HG03175 (cell line): ENCODE data around the gene FERMT2.

ENCODE experiments used
- ATAC-seq: cut with Tn5 transposase; IDR thresholded peaks from one replicate; pipeline ENCODE4 v1.9.1; 2021; ENCODE audit warnings: mild to moderate bottlenecking, moderate library complexity; ENCODE audit not compliant: unreplicated experiment

The FERMT2 gene

GRCh38 chr14:52902971-52903619, 47.8 kb downstream of the FERMT2 start:
- ATAC-seq = no peak

GRCh38 chr14:52901357-52901980, 49.4 kb downstream of the FERMT2 start:
- ATAC-seq = no peak

GRCh38 chr14:52900731-52901130, 50.1 kb downstream of the FERMT2 start:
- no peak for ATAC-seq

GRCh38 chr14:52898496-52898895, 52.4 kb downstream of the FERMT2 start:
- no peak for ATAC-seq

DNA sequence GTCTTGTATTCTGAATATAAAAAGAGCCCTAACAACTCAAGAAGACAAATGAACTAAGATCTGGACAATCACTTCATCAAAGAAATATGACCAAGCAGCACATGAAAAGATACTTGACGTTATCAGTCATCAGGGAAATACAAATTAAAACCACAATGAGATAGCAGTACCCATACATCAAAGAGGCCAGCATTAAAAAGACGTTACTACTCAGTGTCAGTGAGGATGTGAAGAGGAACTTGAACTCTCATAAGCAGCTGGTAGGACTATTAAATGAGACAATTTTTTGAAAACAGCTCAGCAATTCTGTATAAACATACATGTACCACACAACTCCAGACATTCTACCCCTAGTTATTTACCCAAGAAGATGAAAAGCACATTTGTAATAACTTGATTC, 55.9 kb downstream of the FERMT2 start:
- ATAC-seq = no peak

- ATAC-seq = no peak
Measured at GRCh38 chr14:52891800-52892199, 59.0 kb downstream of the FERMT2 start.

- ATAC-seq = no peak
Measured at GRCh38 chr14:52888839-52889838, 61.7 kb downstream of the FERMT2 start.

DNA sequence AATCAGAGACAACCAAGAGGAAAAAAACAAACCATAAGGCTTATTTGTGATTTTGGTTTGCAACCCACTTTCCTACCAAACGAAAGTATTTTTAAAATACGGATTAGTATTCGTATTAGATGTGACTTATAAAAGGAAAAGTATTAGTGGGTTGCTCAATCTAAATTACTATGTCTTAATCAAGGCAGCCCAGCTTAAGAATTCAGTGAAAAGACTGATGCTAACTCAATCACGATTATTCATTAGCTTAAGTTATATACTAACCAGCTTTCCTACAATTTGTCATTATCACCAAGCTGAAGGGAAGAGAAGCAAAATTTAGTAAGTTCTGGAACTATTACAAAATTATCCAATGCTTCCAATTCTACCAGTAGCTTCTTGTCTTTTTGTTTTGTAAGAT, 62.7 kb downstream of the FERMT2 start:
- ATAC-seq = no peak

GRCh38 chr14:52885230-52885629, 65.6 kb downstream of the FERMT2 start:
- ATAC-seq = no peak

DNA sequence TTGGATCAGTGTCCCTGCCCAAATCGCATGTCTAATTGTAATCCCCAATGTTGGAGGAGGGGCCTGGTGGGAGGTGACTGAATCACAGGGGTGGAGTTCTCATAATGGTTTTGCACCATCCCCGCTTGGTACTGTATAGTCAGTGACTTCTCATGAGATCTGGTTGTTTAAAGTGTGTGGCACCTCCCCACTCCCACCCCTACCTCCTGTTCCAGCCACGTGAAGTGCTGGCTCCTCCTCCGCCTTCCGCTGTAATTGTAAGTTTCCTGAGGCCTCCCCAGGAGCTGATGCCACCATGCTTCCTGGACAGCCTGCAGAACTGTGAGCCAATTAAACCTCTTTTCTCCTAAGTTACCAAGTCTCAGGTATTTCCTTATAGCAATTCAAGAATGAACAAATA, 67.2 kb downstream of the FERMT2 start:
- no peak for ATAC-seq

DNA sequence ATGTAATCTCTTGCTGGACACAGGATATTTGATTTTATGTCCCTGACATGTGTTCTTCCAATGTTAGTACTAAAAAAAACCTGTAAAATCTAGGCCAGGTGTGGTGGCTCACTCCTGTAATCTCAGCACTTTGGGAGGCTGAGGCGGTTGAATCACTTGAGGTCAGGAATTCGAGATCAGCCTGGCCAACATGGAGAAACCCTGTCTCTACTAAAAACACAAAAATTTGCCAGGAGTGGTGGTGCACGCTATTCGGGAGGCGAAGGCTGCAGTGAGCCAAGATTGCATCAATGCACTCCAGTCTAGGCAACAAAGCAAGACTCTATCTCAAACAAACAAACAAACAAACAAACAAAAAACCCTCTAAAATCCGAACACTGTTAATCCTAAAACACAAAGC, 68.0 kb downstream of the FERMT2 start:
- ATAC-seq = no peak

- no peak for ATAC-seq
Measured at GRCh38 chr14:52879958-52880357, 70.9 kb downstream of the FERMT2 start.

DNA sequence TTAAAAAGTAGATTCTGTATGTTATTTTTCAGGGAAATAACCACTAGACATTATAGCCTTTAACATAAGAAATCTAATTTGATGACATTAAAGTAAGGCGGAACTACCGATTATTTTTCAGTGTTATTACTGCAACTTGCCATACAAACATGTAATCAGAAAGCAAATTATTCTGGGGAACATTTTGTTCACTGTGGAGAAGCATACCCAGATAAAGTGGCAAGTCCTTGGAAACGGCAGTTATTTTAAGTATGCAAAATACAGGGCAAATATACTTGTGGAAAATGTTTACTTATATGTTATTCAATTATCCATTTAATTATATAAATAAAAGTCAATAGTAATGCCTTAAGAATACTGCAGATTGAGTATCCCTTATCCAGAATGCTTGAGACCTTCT, 71.9 kb downstream of the FERMT2 start:
- ATAC-seq = no peak

- ATAC-seq = no peak
Measured at GRCh38 chr14:52878469-52878868, 72.4 kb downstream of the FERMT2 start.

DNA sequence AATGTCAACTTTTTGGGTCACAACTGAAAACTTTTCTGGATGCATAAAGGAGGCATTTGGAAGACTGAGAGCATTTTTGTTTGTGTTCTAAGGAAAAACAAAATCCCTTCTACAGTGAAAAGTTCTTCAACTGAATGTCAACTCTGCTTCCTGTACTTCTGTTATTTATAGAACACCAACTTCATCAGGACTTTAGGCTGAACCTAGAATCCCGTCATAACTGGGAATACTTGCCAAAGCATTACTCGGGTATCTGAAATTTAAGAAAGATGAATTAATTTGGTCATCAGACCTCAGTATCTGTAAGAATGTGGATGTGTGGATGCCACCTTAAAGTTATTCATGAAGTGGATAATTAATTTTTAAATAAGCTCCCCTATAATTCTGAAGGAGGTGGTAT, 73.2 kb downstream of the FERMT2 start:
- no peak for ATAC-seq

DNA sequence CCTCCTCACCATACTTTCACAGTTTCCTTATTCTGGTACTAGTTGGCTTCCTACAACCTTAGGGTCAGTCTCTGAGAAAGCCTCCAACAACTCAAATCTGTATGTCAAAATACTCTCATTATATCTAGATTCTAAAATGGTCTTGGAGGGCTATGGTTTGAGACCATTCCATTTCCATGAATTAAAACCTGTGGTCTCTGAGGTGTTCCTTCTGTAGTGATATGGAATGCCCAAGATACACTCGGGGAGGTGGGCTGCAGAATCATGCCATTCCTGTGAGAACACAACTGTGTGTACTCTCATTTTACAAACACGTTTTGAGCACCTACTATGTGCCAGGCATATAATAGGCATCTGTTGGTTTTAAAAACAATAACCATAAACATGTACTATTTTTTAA, 74.0 kb downstream of the FERMT2 start:
- ATAC-seq = no peak

DNA sequence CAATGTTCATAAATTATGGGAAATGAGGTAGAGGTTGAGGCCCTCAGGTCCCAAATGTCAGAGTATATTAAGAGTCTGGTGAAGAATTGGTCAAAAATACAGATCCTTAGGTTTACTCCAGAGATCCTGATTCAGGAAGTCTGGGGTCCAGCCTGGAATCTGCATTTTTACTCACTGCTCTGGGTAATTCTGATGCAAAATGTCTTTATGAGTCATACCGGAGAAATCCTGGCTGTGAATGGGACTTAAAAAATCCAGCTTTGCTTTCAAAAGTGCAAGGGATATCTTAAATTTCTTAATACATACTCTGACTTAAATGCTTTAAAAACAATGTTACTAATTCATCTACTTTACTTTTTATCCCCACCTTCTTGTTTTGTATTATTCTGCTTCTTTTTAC, 74.5 kb downstream of the FERMT2 start:
- ATAC-seq = no peak

GRCh38 chr14:52875707-52876106, 75.1 kb downstream of the FERMT2 start:
- no peak for ATAC-seq

DNA sequence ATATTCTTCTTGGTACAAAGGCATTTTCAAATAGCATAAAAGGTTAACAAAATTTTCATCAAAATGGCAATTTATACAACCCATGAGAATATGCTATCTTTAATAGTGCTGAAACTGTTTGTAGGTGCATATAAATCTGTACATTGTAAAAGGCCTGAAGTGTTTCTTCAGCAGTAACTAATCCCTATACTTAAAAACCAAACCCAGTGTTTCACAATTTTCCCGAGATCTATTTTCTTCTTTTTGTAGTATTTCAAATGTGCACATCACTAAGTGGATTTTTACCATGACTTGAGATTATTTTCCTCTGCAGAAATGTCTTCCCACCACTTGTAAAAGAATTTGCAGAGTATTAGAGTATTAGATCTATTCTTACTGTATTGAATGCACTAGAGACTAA, 76.5 kb downstream of the FERMT2 start:
- ATAC-seq = no peak

GRCh38 chr14:52873694-52874093, 77.2 kb downstream of the FERMT2 start:
- no peak for ATAC-seq

DNA sequence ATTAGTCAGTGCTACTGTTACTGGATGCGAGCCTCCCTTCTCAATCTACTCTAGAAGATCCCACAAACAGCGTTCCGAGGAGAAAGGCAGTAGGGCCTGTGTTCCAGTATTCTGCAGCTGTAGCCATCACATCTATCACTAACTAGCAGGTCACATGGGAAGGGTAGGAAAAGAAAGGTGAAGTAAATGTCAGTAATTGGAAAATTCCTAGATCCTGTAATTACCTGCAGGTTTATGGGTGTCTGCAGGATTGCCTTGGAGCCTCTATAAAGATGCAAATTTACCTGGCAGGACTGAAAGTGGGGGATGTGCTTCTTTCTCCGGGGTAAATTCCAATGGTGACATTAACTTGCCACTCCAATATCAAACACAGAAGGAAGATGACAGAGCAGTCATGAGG, 77.8 kb downstream of the FERMT2 start:
- no peak for ATAC-seq

DNA sequence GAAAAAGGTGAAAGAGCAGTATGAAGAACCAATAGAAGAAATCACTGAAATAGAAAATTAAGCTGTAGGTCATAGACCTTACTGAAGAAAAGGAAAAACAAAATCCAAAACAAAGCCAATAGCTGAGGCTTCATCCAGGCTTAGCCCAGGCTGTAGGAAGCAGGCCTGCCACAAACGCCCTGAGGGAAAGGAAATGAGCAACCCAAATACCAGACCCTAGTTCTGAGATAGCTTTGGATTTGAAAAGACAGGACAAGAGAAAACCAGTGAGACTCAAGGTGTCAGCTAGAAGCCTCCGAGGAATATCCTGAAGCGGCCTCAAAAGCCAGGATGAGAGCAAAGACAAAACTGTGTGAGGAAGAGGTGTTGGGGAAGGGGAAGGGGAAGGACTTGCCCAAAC, 79.2 kb downstream of the FERMT2 start:
- ATAC-seq = no peak
